GM12878 (cell line): Measurements from ENCODE around the gene NPDC1. TPM values are rescaled to one million over a fixed set of nuclear protein-coding genes. Genes with fewer than 3 reads are reported as not detected.

Source experiments
- CBFB ChIP-seq: IDR thresholded peaks from 2 replicates; pipeline ENCODE4 v1.6.1; 2016; ENCODE audit warnings: antibody characterized with exemption, low read depth
- CHD2 ChIP-seq: IDR thresholded peaks from 2 replicates; pipeline ENCODE4 v1.6.1; 2011; ENCODE audit warnings: low read depth, low read length, improper control_type of control experiment, borderline replicate concordance
- CUX1 ChIP-seq: IDR thresholded peaks from 2 replicates; pipeline ENCODE4 v1.6.1; 2012; ENCODE audit warnings: improper control_type of control experiment, low read depth, low read length; ENCODE audit not compliant: insufficient replicate concordance
- ETV6 ChIP-seq, 2 experiments: fragments of 450-650 bp in 1 of 2; IDR thresholded peaks in 1 of 2; conservative IDR thresholded peaks in 1 of 2; 2 replicates each; pipeline ENCODE4 v1.6.1; 2014; ENCODE audit warnings: antibody characterized with exemption in 1 of 2, borderline replicate concordance in 1 of 2, low read depth in 1 of 2, mild to moderate bottlenecking in 1 of 2, moderate library complexity in 1 of 2
- GATAD2B ChIP-seq: fragments of 450-650 bp; conservative IDR thresholded peaks from 2 replicates; pipeline ENCODE4 v1.6.1; 2017; ENCODE audit warnings: low read depth, mild to moderate bottlenecking, moderate library complexity
- HDGF ChIP-seq: fragments of 450-650 bp; IDR thresholded peaks from 2 replicates; pipeline ENCODE4 v1.6.1; 2016; ENCODE audit warnings: antibody characterized with exemption
- LARP7 ChIP-seq: fragments of 450-650 bp; IDR thresholded peaks from 2 replicates; pipeline ENCODE4 v1.6.1; 2017; ENCODE audit warnings: mild to moderate bottlenecking
- MEF2B ChIP-seq: fragments of 450-650 bp; IDR thresholded peaks from 2 replicates; pipeline ENCODE4 v1.6.1; 2018; ENCODE audit warnings: mild to moderate bottlenecking, moderate library complexity; ENCODE audit not compliant: partially characterized antibody, poor library complexity, severe bottlenecking
- NBN ChIP-seq: fragments of 450-650 bp; IDR thresholded peaks from 2 replicates; pipeline ENCODE4 v1.6.1; 2016
- PAX8 ChIP-seq: fragments of 450-650 bp; IDR thresholded peaks from 2 replicates; pipeline ENCODE4 v1.6.1; 2017; ENCODE audit warnings: mild to moderate bottlenecking, moderate library complexity
- RAD21 ChIP-seq: IDR thresholded peaks from 2 replicates; pipeline ENCODE4 v1.6.1; 2011; ENCODE audit warnings: mild to moderate bottlenecking, low read depth, low read length, moderate library complexity; ENCODE audit not compliant: insufficient read depth
- RCOR1 ChIP-seq: conservative IDR thresholded peaks from 2 replicates; pipeline ENCODE4 v1.6.1; 2012; ENCODE audit warnings: low read depth, low read length, improper control_type of control experiment
- RELB ChIP-seq: fragments of 450-650 bp; IDR thresholded peaks from 2 replicates; pipeline ENCODE4 v1.6.1; 2017; ENCODE audit warnings: low read depth, mild to moderate bottlenecking, moderate library complexity
- RFX5 ChIP-seq: IDR thresholded peaks from 2 replicates; pipeline ENCODE4 v1.6.1; 2011; ENCODE audit warnings: low read depth, low read length, improper control_type of control experiment
- SMARCA5 ChIP-seq: fragments of 450-650 bp; IDR thresholded peaks from 2 replicates; pipeline ENCODE4 v1.6.1; 2017; ENCODE audit warnings: mild to moderate bottlenecking
- SMC3 ChIP-seq: IDR thresholded peaks from 2 replicates; pipeline ENCODE4 v1.6.1; 2011; ENCODE audit warnings: low read length, improper control_type of control experiment, borderline replicate concordance
- SP1 ChIP-seq: IDR thresholded peaks from one replicate; pipeline ENCODE4 v1.6.1; 2011; ENCODE audit warnings: low read depth, low read length
- TCF12 ChIP-seq: IDR thresholded peaks from 2 replicates; pipeline ENCODE4 v1.6.1; 2011; ENCODE audit warnings: low read depth, mild to moderate bottlenecking, low read length
- ZBTB4 ChIP-seq: fragments of 450-650 bp; formaldehyde crosslinking; IDR thresholded peaks from 2 replicates; pipeline ENCODE4 v1.4.0; 2022; ENCODE audit warnings: mild to moderate bottlenecking, moderate library complexity
- ZNF622 ChIP-seq: fragments of 450-650 bp; IDR thresholded peaks from 2 replicates; pipeline ENCODE4 v1.6.1; 2017; ENCODE audit warnings: mild to moderate bottlenecking, inconsistent platforms
- ZSCAN29 ChIP-seq: fragments of 450-650 bp; IDR thresholded peaks from 2 replicates; pipeline ENCODE4 v1.6.1; 2017; ENCODE audit warnings: mild to moderate bottlenecking, moderate library complexity
- polyA plus RNA-seq, 11 experiments: library from polyadenylated mRNA; depleted of rRNA in 4 of 11; unstranded in 6 of 11; stranded (reverse) in 5 of 11; fragments of >200 nt; fragmentation: Nextera tagmentation in 4 of 11; fragmentation: Illumina TruSeq in 1 of 11; extraction: Ambion mirVana in 4 of 11; extraction: Trizol in 1 of 11; gene quantifications; 1 replicate in 1 of 11; 2 replicates in 10 of 11; pipeline versions ENCODE4 v1.2.1 to v1.2.3, GENCODE V29; 2011 to 2016; ENCODE audit warnings: inconsistent platforms in 2 of 11, missing spikeins in 2 of 11, low read depth in 1 of 11
- total RNA-seq, 4 experiments: library from RNA; depleted of rRNA in 3 of 4; stranded (reverse); fragments of >200 nt in 3 of 4; fragmentation: Illumina TruSeq in 1 of 4; extraction: Trizol in 1 of 4; gene quantifications; 2 replicates each; pipeline versions ENCODE4 v1.2.1 to v1.2.3, GENCODE V29; 2013 to 2021

Gene NPDC1
- total and polyA plus RNA-seq, 10 of the 15 experiments (the other 5 are each of a cell fraction or from before 2014, with no cell fraction given) = 0.04 to 1.7 (median 0.77) TPM; not detected in 2

GRCh38 chr9:137034709-137035506 lies 11.1 kb downstream of the NPDC1 start (continued):
- TF ChIP-seq SMARCA5 = peak; percentile 86
- TF ChIP-seq RELB = peak; percentile 71; the same call in 1 of the 2 replicates
- peak; percentile 95 for TF ChIP-seq RAD21
- TF ChIP-seq ZNF622 = no peak
- TF ChIP-seq CHD2 = peak; percentile 37; the same call in 1 of the 2 replicates
- no peak for TF ChIP-seq RFX5
- TF ChIP-seq SP1 = peak; percentile 15
- peak in 1 of 2 experiments; percentile 23; a peak in 1 of 4 replicates for TF ChIP-seq ETV6 (conservative IDR thresholded peaks at IDR 0.05 in 1 of 2, IDR thresholded peaks at IDR 0.05 in 1 of 2; ENCODE audit: borderline replicate concordance in 1 of 2, low read depth in 1 of 2)
- peak; percentile 98 for TF ChIP-seq SMC3
- peak; percentile 91 for TF ChIP-seq GATAD2B
- peak; percentile 71 for TF ChIP-seq TCF12
- no peak for TF ChIP-seq ZSCAN29
- TF ChIP-seq LARP7 = no peak
- peak; percentile 78; the same call in 1 of the 2 replicates for TF ChIP-seq RCOR1
- TF ChIP-seq CUX1 = no peak
- peak; percentile 46 for TF ChIP-seq MEF2B
- no peak for TF ChIP-seq PAX8
- TF ChIP-seq CBFB = 0 out of 2 replicates have a peak, but pooled peaks have one; percentile 22
- TF ChIP-seq ZBTB4 (CRISPR knock-in tag) = no peak
- peak; percentile 71; the same call in 1 of the 2 replicates for TF ChIP-seq NBN
- TF ChIP-seq HDGF = 0 out of 2 replicates have a peak, but pooled peaks have one; percentile 57
